ENCODE measurements around the gene IKBKE. TPM values are rescaled to one million over a fixed set of nuclear protein-coding genes. Genes with fewer than 3 reads are reported as not detected.

IKBKE gene
- total RNA-seq, 6 donors from 2014 or later: 7.4 to 25.1 (median 9.2) TPM

DNA sequence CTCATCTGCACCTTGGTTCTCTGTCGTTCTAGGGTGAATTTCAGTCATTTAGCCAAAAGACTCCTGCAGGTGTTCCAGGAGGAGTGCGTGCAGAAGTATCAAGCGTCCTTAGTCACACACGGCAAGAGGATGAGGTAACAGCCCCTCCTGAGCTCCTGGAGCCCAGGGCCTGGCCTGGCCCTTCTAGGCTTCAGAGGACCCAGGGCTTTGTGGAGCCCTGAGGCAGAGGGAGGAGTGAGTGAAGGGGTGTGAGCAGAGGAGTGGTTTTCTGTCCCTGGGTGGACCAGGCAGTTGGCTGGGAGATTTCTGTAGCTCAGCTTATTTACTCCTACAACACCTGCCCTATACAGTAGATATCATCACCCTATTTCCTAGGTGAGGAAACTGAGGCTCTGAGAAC, 21.3 kb downstream of the IKBKE start:
- peaks cover 17 to 35% (median 23%) of the 10 kb centered on the region in 4 donors for H3K4me1 ChIP-seq
- H3K27me3 ChIP-seq: no peaks in the 10 kb centered on the region
- DNase-seq: peak in 1 of 2 donors; percentile 56
- peaks cover 0 to 19% (median 4%) of the 10 kb centered on the region in 4 donors for H3K36me3 ChIP-seq
- 81 to 90% methylated on average over 2 to 4 of the region's 4 CpGs for WGBS, 2 donors
- TF ChIP-seq EP300 (IDR thresholded peaks at IDR 0.05) (no peak), POLR2AphosphoS5 (IDR thresholded peaks at IDR 0.05) (no peak), POLR2A (IDR thresholded peaks at IDR 0.05) (no peak)
- TF ChIP-seq, protein P1, sequence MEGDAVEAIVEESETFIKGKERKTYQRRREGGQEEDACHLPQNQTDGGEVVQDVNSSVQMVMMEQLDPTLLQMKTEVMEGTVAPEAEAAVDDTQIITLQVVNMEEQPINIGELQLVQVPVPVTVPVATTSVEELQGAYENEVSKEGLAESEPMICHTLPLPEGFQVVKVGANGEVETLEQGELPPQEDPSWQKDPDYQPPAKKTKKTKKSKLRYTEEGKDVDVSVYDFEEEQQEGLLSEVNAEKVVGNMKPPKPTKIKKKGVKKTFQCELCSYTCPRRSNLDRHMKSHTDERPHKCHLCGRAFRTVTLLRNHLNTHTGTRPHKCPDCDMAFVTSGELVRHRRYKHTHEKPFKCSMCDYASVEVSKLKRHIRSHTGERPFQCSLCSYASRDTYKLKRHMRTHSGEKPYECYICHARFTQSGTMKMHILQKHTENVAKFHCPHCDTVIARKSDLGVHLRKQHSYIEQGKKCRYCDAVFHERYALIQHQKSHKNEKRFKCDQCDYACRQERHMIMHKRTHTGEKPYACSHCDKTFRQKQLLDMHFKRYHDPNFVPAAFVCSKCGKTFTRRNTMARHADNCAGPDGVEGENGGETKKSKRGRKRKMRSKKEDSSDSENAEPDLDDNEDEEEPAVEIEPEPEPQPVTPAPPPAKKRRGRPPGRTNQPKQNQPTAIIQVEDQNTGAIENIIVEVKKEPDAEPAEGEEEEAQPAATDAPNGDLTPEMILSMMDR (IDR thresholded peaks at IDR 0.05): no peak
- no peaks in the 10 kb centered on the region for H3K9me3 ChIP-seq
- ATAC-seq (ENCODE audit: low FRiP score in 2 of 2): no peak
- H3K4me3 ChIP-seq: no peak overlapping the region
- no peak overlapping the region for H3K27ac ChIP-seq

DNA sequence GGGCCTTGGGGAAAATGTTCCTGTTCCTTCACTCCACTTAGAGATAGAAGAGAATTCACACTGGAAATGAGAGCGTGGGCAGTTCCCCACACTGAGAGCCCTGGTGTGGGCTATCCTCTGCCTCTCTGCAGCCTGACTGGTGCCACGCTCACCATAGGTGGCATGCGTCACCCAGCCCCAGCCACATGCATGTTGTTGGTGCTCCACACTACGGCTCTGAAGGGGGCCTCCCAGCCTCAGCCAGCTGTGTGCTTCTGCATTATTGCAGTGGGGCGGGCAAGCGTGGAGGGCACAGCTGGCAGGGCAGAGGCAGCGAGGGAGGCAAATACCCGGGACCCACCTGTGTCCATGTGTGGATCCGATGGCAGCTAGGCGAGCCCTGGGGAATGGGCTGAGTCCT, 22.3 kb downstream of the IKBKE start:
- no peak for TF ChIP-seq POLR2A (IDR thresholded peaks at IDR 0.05)
- no peak for TF ChIP-seq EP300 (IDR thresholded peaks at IDR 0.05)
- TF ChIP-seq, protein P1 (IDR thresholded peaks at IDR 0.05): no peak
- TF ChIP-seq POLR2AphosphoS5 (IDR thresholded peaks at IDR 0.05): no peak
- DNase-seq (no peak), ATAC-seq (ENCODE audit: low FRiP score in 2 of 2) (no peak)
- no peak overlapping the region for H3K4me3 ChIP-seq
- H3K36me3 ChIP-seq: peaks cover 0 to 19% (median 4%) of the 10 kb centered on the region in 4 donors
- peaks cover 18 to 27% (median 24%) of the 10 kb centered on the region in 4 donors for H3K4me1 ChIP-seq
- H3K27me3 ChIP-seq: no peaks in the 10 kb centered on the region
- H3K9me3 ChIP-seq: no peaks in the 10 kb centered on the region
- WGBS, 2 donors: 94 to 96% methylated on average over 10 of the region's 10 CpGs
- H3K27ac ChIP-seq: no peak overlapping the region

GRCh38 chr1:206493279-206493678, 23.0 kb downstream of the IKBKE start:
- no peak for ATAC-seq (ENCODE audit: low FRiP score in 2 of 2)
- H3K27ac ChIP-seq: no peak overlapping the region
- H3K4me1 ChIP-seq: peaks cover 18 to 32% (median 24%) of the 10 kb centered on the region in 4 donors
- peaks cover 0 to 16% (median 4%) of the 10 kb centered on the region in 4 donors for H3K36me3 ChIP-seq
- H3K4me3 ChIP-seq: no peak overlapping the region
- DNase-seq: no peak
- WGBS, 2 donors: 89 to 94% methylated on average over 9 of the region's 9 CpGs
- H3K27me3 ChIP-seq: no peaks in the 10 kb centered on the region
- H3K9me3 ChIP-seq: no peaks in the 10 kb centered on the region
- TF ChIP-seq EP300 (IDR thresholded peaks at IDR 0.05) (no peak), POLR2AphosphoS5 (IDR thresholded peaks at IDR 0.05) (no peak), POLR2A (IDR thresholded peaks at IDR 0.05) (no peak)
- TF ChIP-seq, protein P1 (IDR thresholded peaks at IDR 0.05): no peak

DNA sequence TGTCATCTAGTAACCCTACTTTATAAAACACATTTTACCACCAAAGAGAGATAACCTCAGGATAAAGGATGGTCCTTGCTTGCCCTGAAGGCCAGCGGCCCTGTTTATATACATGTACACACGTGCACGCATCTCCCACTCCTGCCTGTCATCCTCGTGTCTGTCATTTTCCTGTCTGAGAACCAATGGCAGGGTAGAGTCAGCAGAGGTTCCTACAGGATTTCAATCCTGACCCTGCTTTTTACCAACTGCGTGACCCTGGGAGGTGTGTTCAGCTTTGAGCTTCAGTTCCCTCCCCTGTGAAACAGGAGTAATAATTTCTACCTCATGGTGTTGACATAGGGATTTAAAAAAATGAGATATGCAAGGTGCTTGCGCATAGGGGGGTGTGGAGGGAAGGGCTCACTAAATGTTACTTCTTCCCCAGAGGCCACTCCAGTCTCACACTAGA, 24.8 kb downstream of the IKBKE start:
- TF ChIP-seq, protein P1 (IDR thresholded peaks at IDR 0.05): no peak
- no peak for TF ChIP-seq POLR2A (IDR thresholded peaks at IDR 0.05)
- TF ChIP-seq EP300 (IDR thresholded peaks at IDR 0.05): no peak
- TF ChIP-seq POLR2AphosphoS5 (IDR thresholded peaks at IDR 0.05): no peak
- Histone ChIP-seq H3K27ac (peak overlapping the region in 3 of 4 donors; percentile 25 to 58 (median 43)), H3K36me3 (peaks cover 0 to 16% (median 4%) of the 10 kb centered on the region in 4 donors), H3K27me3 (no peaks in the 10 kb centered on the region), H3K4me1 (peaks cover 18 to 35% (median 22%) of the 10 kb centered on the region in 4 donors), H3K9me3 (no peaks in the 10 kb centered on the region), H3K4me3 (no peak overlapping the region)
- DNase-seq (no peak), ATAC-seq (ENCODE audit: low FRiP score in 2 of 2) (no peak)
- WGBS, 2 donors: 77 to 79% methylated on average over 6 of the region's 6 CpGs

DNA sequence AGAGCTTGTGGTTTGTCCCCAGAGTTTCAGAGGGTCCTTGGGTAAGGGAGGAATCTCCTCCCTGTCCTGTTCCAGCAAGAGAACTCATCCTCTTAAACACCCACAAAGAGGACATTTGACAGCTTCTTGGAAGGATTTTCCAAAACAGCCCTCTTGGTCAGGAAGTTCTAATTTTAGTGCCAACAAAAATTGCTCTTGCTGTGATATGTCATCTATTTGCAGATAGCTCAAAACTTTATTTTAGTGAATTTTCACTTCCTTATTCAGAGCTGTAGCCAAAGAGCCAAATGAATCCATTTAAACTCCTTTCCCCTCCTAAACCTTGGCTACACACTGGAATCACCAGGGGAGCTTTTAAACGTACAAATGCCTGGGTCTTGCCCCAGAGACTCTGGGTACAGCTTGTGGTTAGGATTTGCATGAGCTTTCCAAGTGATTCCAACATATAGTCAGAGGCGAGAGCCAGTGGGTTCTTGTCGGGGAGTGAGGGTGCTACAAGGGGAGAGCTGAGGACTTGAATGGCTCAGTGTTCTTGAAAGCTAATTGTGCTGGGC, 25.3 kb downstream of the IKBKE start:
- Histone ChIP-seq H3K27me3 (no peaks in the 10 kb centered on the region), H3K36me3 (peaks cover 0 to 16% (median 4%) of the 10 kb centered on the region in 4 donors), H3K4me3 (no peak overlapping the region), H3K27ac (peak overlapping the region in 3 of 4 donors; percentile 25 to 58 (median 43)), H3K4me1 (peaks cover 18 to 35% (median 21%) of the 10 kb centered on the region in 4 donors), H3K9me3 (no peaks in the 10 kb centered on the region)
- no peak for TF ChIP-seq POLR2A (IDR thresholded peaks at IDR 0.05)
- TF ChIP-seq, protein P1 (IDR thresholded peaks at IDR 0.05): no peak
- no peak for TF ChIP-seq POLR2AphosphoS5 (IDR thresholded peaks at IDR 0.05)
- DNase-seq: no peak
- WGBS, 2 donors: 59% methylated on average over 3 of the region's 3 CpGs; no CpG with 5 or more reads in 1 of the 2 donors
- no peak for ATAC-seq (ENCODE audit: low FRiP score in 2 of 2)
